ENCODE results near the gene CCPG1. TPM values are rescaled to one million over a fixed set of nuclear protein-coding genes. Genes with fewer than 3 reads are reported as not detected.
A peak's percentile ranks its signal among the peaks of the same experiment; 100 is the strongest.

Gene CCPG1
- total RNA-seq, 2 experiments from 2014 or later = 9.2 to 32.6 TPM

- no peak for DNase-seq (ENCODE audit: low spot score)
- no peaks in the 10 kb centered on the region for H3K9me3 ChIP-seq (ENCODE audit: low read length)
- POLR2A ChIA-PET = interaction anchor here (0.6 to 2.7 kb wide), 5 partner anchors 13 to 656 kb away, joined by 3 to 8 read pairs (median 3); partner anchors contain the start of genes PIGB and PIGBOS1
- peak overlapping the region; percentile 76 for H3K4me3 ChIP-seq (ENCODE audit: low read depth, low read length, poor library complexity, severe bottlenecking)
- intact Hi-C loops (cut with micrococcal nuclease; ENCODE audit: unreplicated experiment) = loop anchor here (1.0 to 5.0 kb wide), 2 partner anchors 88 to 210 kb away; partner anchors contain the start of genes PIGB, PIGBOS1 and RSL24D1
- peak overlapping the region; percentile 85 for H3K4me2 ChIP-seq (ENCODE audit: low read length)
- TF ChIP-seq CTCF (conservative IDR thresholded peaks at IDR 0.05; ENCODE audit: low read length) (no peak), EZH2phosphoT487 (IDR thresholded peaks at IDR 0.05; ENCODE audit: borderline replicate concordance, low read depth, low read length) (no peak)
- peaks cover 50% of the 10 kb centered on the region for H3K4me1 ChIP-seq (ENCODE audit: insufficient read depth, low read length, poor library complexity, severe bottlenecking)
- no peaks in the 10 kb centered on the region for H3K36me3 ChIP-seq (ENCODE audit: insufficient read depth, low read length)
- peaks cover 28% of the 10 kb centered on the region; the same call in 1 of the 2 replicates for H3K79me2 ChIP-seq (ENCODE audit: insufficient read depth, low read depth, low read length)
- H3K9me2 ChIP-seq (ENCODE audit: insufficient read depth, low read length) = no peaks in the 10 kb centered on the region
- H3K27ac ChIP-seq (ENCODE audit: low read depth, low read length, poor library complexity, severe bottlenecking) = peak overlapping the region; percentile 65
- peak overlapping the region; percentile 77 for H2AFZ ChIP-seq (ENCODE audit: low read length)
- no peaks in the 10 kb centered on the region for H4K20me1 ChIP-seq (ENCODE audit: insufficient read depth, low read length)
- TSS peak; percentile 82 for BruUV-seq (replicated peaks)
- CTCF ChIA-PET (ENCODE audit: unreplicated experiment) = interaction anchor here (1.0 to 1.1 kb wide), 3 partner anchors 84 to 470 kb away, joined by 3 to 4 read pairs (median 4); partner anchors contain the start of genes PIGB and PIGBOS1
Observed at GRCh38 chr15:55407498-55408011, 604 bp downstream of the CCPG1 start.

DNA sequence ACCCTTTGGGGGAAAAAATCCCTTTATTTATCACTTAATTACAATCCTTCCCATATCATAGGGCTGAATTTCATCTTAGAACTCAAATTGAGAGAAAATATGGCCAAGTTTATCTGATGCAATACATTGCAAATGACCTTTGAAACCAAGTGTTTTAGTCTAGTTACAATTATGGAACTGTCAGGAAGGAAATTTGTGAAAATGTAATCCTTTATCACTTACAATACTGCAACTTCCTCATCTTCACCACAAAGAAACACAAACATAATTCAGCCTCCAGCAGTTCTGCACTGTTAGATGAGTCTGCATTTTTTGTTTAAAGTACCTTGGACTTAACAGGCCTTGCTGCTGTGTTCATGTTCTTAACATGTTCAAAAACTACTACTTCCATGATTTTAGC, 4.6 kb downstream of the CCPG1 start:
- DNase-seq (ENCODE audit: low spot score) = peak; percentile 61
- Histone ChIP-seq H3K27ac (ENCODE audit: low read depth, low read length, poor library complexity, severe bottlenecking) (peak overlapping the region; percentile 67), H3K79me2 (ENCODE audit: insufficient read depth, low read depth, low read length) (peaks cover 36% of the 10 kb centered on the region; the same call in 1 of the 2 replicates), H3K9me2 (ENCODE audit: insufficient read depth, low read length) (no peaks in the 10 kb centered on the region), H4K20me1 (ENCODE audit: insufficient read depth, low read length) (no peaks in the 10 kb centered on the region), H3K4me3 (ENCODE audit: low read depth, low read length, poor library complexity, severe bottlenecking) (peak overlapping the region; percentile 50), H3K36me3 (ENCODE audit: insufficient read depth, low read length) (0 out of 2 replicates have a peak, but pooled peaks cover 2% of the 10 kb centered on the region), H3K9me3 (ENCODE audit: low read length) (no peaks in the 10 kb centered on the region), H3K4me1 (ENCODE audit: insufficient read depth, low read length, poor library complexity, severe bottlenecking) (peaks cover 54% of the 10 kb centered on the region), H2AFZ (ENCODE audit: low read length) (peak overlapping the region; percentile 77; the same call in 1 of the 2 replicates), H3K4me2 (ENCODE audit: low read length) (peak overlapping the region; percentile 79)
- ChIA-PET POLR2A (no interaction called here), CTCF (ENCODE audit: unreplicated experiment) (no interaction called here)
- BruUV-seq (replicated peaks) = no TSS peak
- TF ChIP-seq CTCF (conservative IDR thresholded peaks at IDR 0.05; ENCODE audit: low read length) (no peak), EZH2phosphoT487 (IDR thresholded peaks at IDR 0.05; ENCODE audit: borderline replicate concordance, low read depth, low read length) (no peak)
- intact Hi-C loops (cut with micrococcal nuclease; ENCODE audit: unreplicated experiment) = loop anchor here (2.0 kb wide), 1 partner anchor 85 kb away; the partner anchor contains the start of genes PIGB and PIGBOS1

DNA sequence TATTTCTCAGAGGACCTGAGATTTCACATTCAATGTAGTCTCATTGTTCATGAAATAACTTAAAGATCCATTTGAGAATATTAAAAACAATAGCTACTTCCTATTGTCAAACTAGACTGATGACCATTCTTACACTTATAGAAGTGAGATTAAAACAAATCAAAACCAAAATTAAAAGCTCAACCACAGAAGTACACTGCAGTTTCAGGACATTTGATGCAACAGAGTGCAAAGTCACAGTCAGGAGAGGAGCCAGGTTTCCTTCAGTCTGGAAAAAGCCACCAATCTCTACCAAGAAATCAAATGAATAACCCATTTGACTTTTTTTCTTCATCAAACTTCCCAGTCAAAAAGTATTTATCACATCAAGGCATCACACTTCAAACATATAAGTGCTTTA, 5.5 kb downstream of the CCPG1 start:
- Histone ChIP-seq H4K20me1 (ENCODE audit: insufficient read depth, low read length) (no peaks in the 10 kb centered on the region), H3K79me2 (ENCODE audit: insufficient read depth, low read depth, low read length) (peaks cover 36% of the 10 kb centered on the region; the same call in 1 of the 2 replicates), H3K27ac (ENCODE audit: low read depth, low read length, poor library complexity, severe bottlenecking) (peak overlapping the region; percentile 67), H3K9me2 (ENCODE audit: insufficient read depth, low read length) (no peaks in the 10 kb centered on the region), H3K4me1 (ENCODE audit: insufficient read depth, low read length, poor library complexity, severe bottlenecking) (peaks cover 54% of the 10 kb centered on the region), H3K36me3 (ENCODE audit: insufficient read depth, low read length) (0 out of 2 replicates have a peak, but pooled peaks cover 2% of the 10 kb centered on the region), H2AFZ (ENCODE audit: low read length) (peak overlapping the region; percentile 77; the same call in 1 of the 2 replicates), H3K4me2 (ENCODE audit: low read length) (peak overlapping the region; percentile 79), H3K4me3 (ENCODE audit: low read depth, low read length, poor library complexity, severe bottlenecking) (peak overlapping the region; percentile 50), H3K9me3 (ENCODE audit: low read length) (no peaks in the 10 kb centered on the region)
- POLR2A ChIA-PET = interaction anchor here (0.7 to 2.0 kb wide), 6 partner anchors 11 to 1736 kb away, joined by 3 to 14 read pairs (median 3); partner anchors contain the start of genes MNS1, PIGB and PIGBOS1
- intact Hi-C loops (cut with micrococcal nuclease; ENCODE audit: unreplicated experiment) = loop anchor here (2.0 kb wide), 1 partner anchor 84 kb away; the partner anchor contains the start of genes PIGB and PIGBOS1
- DNase-seq (ENCODE audit: low spot score) = peak; percentile 12
- BruUV-seq (replicated peaks) = no TSS peak
- CTCF ChIA-PET (ENCODE audit: unreplicated experiment) = no interaction called here
- TF ChIP-seq CTCF (conservative IDR thresholded peaks at IDR 0.05; ENCODE audit: low read length) (no peak), EZH2phosphoT487 (IDR thresholded peaks at IDR 0.05; ENCODE audit: borderline replicate concordance, low read depth, low read length) (no peak)

Measured in OCI-LY7 (cell line).